TTC549 (cell line): Measurements from ENCODE around the gene OR4S2.

Experiments used
- FAIRE-seq: peaks from 2 replicates; lab custom pipeline; 2012; peaks lifted over from hg19 to GRCh38; lab: Jason Lieb, UNC

Gene OR4S2, protein sequence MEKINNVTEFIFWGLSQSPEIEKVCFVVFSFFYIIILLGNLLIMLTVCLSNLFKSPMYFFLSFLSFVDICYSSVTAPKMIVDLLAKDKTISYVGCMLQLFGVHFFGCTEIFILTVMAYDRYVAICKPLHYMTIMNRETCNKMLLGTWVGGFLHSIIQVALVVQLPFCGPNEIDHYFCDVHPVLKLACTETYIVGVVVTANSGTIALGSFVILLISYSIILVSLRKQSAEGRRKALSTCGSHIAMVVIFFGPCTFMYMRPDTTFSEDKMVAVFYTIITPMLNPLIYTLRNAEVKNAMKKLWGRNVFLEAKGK

DNA sequence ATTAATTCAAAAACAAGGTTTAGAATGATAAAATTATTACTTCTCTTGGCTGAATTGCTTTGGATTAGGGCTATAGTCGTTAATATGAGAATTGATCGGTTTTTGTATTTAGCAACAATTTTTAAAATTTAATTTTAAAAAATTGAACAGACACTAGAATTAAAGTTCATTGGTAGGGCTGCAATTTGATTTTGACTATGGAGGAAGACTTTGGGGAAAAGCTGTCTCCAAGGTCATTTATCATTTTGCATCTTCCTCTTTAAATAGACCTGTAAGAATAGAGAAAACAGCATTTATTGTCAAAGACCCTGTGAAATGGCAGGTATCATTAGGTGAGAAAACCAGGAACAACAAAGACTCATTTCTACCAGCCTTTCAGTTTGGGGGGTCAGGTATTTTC, at the start of gene OR4S2:
OR4S2 (plus strand) TSS at position 301 of the 400 bp plus-strand sequence. CDS start 2,577 bp downstream, outside the sequence.
- FAIRE-seq: no peak

DNA sequence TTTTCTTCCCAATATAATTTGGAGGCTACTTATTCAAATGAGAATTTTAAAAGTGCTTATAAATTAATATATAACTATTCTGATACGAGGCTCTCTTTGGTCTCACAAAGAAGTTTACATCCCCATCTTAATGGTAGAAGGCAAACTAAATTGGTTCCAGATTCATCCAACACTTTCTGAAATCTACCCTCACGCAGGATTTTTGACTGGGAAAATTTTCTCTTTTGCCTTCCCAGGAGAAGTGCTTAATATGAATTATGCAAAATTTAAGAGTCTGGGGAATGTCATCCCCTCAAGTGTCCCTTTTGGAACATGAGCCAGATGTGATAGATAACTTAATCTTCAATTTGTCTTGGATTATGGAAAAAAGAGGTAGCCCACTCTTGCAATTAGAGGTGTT, 40.6 kb upstream of the OR4S2 start, which contains the start of gene OR4C11:
OR4C11 (minus strand) TSS at position 101 of the 400 bp plus-strand sequence. CDS start 3,272 bp downstream, outside the sequence.
- FAIRE-seq: no peak

DNA sequence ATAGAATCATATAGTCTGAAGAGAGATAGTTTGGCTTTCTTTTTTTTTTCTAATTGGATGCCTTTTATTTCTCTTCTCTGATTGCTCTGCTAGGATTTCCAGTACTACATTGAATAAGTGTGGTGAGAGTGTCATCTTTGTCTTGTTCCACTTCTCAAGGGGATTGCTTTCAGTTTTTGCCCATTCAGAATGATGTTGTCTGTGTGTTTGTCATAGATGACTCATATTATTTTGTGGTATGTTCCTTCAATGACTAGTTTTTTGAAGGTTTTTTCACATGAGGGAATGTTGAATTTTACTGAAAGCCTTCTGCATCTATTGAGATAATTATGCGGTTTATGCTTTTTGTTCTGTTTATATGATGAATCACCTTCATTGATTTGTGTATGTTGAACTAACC, 23.6 kb upstream of the OR4S2 start:
- FAIRE-seq: no peak

DNA sequence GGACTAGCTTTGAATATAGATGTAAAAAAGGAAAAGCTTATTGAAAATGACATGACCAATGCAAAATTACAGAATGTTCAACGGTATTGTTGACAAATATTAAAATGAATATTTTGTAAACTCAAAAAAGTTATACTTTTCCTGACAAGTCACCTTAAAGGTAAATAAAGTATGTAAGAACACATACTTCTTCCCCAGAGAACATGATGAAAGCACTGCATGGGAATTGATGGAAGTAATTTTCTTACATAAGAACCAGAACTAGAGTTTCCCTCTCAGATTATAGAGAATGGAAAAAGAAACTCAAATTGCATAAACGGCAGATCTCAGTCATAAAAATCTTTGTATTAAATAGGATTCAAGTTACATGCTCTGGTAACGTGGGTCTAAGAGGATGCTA, 13.3 kb upstream of the OR4S2 start, which contains the start of gene OR4P4:
OR4P4 (plus strand) TSS at position 301 of the 400 bp plus-strand sequence.
- FAIRE-seq: no peak

DNA sequence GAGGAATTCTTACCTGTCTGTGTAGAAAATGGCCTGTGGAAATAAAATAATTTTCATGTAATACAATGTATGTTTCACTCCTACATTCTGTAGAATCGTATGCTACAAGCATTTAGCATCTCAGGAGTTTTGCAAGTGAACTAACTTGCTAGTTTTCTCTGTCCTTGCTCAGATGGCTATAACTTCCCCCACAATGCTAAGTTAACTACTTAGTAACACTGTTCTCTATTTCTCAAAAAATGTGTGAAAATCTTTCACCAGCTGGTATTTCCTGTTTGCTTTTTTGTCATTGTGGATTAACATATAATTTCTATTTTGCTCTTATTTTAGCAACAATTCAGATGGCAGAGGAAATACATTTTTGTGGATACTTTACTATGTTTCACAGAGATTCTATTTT, 4.4 kb downstream of the OR4S2 start:
- no peak for FAIRE-seq

DNA sequence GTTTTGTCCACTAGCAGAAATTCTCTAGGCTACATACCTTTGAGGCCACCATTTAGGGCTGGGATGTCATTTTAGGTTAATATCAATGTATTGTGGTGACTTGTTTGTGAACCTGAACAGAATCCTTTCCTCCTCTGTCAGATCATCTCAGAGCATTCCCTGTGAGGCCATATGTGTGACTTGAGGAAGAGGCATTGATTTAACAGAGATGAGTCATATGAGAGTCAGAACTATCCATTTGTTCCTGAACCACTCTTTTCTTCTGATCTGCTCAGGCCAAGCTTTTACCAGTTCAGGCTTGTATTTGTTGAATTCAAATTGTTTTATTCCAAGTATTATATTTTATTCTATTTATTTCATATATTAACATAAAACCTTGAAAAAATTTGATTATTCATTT, 7.0 kb downstream of the OR4S2 start:
- FAIRE-seq: no peak

DNA sequence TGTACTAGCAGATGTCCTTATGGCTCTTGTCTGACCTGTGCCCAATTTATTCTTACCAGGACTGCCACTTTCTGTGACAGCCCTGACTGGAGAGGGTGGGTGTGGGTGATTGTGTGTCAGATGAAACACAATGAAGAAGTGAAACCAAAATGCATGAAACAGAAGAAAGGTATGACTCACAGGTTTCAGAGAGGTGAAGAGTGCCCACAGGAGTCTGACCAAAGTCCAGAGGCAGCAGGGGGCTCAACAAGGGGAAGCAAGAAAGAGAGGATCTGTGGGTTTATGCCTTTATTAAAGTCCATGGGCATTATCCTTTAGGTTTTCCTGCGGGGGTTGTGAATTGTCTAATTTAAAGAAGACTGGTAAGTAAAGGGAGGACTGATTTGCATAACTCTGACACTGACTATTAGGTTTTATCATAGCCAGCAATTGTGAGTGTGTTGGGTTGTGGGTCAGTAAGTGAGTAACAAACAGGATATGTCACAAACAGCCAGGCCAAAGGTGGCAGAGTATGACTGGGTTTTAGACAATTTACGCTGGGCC, 10.0 kb downstream of the OR4S2 start:
- no peak for FAIRE-seq

DNA sequence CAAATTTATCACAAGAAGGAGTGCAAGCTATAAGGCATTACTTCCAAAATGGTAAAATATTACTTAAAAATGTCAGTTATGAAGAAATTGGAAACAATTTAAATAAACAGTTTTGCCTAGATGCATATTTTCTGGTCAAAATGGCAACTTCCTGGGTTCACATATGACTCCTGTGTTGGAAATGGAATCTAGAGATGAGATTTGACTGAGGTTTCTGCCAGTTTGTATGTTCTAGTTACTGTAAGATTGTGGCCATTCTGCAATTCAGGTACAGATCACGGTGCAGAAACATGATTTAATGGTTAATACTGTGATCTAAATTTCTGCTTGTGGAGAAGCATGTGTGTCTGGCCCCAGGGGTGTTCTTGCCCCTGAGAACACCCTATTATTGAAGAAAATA, 10.5 kb downstream of the OR4S2 start:
- no peak for FAIRE-seq

DNA sequence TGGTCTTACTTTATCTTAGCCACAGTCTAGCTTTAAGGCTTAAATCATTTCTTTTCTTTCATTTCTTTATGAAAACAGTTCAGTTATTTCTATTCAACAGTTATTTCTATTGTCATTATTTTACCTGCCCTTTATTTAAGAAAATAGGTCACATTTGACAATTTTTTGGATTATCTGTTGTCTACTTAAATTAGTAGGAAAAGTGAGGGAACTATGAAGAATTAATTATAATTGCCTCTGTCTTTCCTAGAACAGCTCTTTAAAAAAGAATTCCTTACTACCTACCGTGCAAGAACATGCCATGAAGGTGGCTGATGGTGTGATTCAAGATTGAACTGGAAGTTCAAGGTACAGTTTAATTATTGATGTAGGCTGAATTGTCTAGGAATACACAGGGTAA, 13.8 kb downstream of the OR4S2 start, which contains the start of gene OR4C6:
OR4C6 (plus strand) TSS at position 301 of the 400 bp plus-strand sequence. CDS start 2,966 bp downstream, outside the sequence.
- no peak for FAIRE-seq

DNA sequence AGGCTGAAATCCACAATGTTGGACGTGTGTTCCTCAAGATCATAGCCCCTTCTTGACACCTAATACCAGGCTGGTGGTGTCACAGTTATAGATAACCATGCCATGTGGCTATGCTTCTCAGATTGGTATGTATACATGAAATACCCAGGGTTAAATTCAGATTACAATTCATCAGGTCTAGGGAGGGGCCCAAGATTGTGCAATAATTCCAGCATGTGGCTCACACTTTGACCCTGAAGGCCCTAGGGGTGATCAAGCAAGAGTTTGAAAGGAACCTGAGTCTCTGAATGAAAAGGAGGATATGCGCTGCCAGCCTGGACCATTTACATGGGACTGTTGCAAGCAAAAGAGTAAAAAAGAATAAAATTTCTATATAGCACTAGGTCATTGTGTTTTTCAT, 21.2 kb downstream of the OR4S2 start:
- FAIRE-seq: no peak

DNA sequence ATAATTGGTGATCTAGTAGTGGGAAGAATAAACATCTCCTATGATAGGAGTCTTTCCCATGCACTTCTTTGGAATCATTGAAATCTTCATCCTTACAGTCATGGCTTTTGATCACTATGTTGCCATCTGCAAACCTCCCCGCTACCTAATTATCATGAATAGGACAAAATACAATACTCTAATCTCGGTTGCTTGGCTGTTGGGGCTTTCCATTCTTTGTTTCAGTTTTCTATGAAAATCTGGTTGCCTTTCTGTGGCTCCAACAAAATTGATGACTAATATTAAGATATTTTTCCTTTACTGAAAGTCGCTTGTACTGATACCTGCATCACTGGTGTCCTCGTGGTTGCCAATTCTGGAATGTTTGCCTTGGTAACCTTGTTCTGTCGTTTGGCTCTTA, 25.7 kb downstream of the OR4S2 start:
- no peak for FAIRE-seq

DNA sequence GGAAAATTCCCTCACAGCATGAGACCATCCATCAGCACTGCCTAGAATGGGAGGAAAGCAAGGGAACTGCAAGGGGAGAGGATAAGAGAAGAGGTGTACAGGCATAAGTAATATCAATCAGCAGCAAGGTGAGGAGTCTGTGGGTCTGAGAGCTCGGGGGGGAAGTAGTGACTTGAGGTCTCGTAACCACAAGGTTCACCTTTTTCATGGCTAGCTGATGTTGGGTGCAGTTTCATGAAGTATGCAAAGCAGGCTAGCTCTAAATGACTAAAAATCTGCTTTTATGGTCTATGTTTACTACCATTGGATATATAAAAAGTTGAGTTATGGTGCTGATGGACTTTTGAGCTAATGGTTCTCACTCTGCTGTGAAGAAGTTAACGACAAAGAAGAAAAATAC, 49.7 kb downstream of the OR4S2 start:
- FAIRE-seq: no peak

DNA sequence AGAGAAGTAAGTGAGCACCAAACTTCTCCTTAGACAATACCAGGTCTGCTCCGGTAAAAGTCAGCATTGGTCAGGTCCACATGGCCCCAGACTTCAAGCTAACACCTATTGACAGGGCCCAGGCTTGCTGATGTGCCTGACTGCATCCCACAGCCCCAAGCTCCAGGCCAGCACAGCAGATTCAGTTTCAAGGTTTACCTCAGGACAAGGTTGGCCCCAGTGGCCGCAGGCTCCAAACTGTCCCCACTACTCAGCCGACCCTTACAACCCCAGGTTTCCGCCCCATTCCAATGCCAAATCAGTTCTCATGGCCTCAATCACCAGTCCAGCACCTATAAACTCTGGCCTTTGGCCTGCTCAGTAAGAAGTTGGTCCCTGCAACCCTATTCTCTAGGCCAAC, 53.3 kb downstream of the OR4S2 start:
- no peak for FAIRE-seq
